ENCODE data around the gene CLSTN3.

CLSTN3 gene

DNA sequence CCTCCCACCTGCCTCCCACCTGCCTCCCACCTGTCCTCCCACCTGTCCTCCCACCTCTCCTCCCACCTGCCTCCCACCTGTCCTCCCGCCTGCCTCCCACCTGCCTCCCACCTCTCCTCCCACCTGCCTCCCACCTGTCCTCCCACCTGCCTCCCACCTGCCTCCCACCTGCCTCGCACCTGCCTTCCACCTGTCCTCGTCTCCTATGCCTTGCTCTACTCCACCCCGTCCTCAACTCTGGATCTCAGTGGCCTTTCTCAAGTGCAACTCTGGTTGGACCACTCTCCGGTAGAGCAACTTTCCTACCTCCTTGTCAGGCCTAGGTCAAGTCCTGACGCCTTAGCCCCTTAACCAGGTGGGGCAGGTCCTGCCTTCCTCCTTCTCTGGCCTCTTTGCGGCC is 30.0 kb downstream of the CLSTN3 start:
- no peak overlapping the region for H3K27ac ChIP-seq
- H3K27me3 ChIP-seq: peaks cover 0 to 19% of the 10 kb centered on the region in 2 donors
- no peak overlapping the region for H3K4me3 ChIP-seq
- DNase-seq: no peak
- H3K9me3 ChIP-seq: no peaks in the 10 kb centered on the region
- H3K4me1 ChIP-seq: peaks cover 0 to 10% (median 0%) of the 10 kb centered on the region in 4 donors
- TF ChIP-seq, protein P1, sequence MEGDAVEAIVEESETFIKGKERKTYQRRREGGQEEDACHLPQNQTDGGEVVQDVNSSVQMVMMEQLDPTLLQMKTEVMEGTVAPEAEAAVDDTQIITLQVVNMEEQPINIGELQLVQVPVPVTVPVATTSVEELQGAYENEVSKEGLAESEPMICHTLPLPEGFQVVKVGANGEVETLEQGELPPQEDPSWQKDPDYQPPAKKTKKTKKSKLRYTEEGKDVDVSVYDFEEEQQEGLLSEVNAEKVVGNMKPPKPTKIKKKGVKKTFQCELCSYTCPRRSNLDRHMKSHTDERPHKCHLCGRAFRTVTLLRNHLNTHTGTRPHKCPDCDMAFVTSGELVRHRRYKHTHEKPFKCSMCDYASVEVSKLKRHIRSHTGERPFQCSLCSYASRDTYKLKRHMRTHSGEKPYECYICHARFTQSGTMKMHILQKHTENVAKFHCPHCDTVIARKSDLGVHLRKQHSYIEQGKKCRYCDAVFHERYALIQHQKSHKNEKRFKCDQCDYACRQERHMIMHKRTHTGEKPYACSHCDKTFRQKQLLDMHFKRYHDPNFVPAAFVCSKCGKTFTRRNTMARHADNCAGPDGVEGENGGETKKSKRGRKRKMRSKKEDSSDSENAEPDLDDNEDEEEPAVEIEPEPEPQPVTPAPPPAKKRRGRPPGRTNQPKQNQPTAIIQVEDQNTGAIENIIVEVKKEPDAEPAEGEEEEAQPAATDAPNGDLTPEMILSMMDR (IDR thresholded peaks at IDR 0.05): no peak
- peaks cover 0 to 13% (median 6%) of the 10 kb centered on the region in 3 donors for H3K36me3 ChIP-seq
- intact Hi-C loops (cut with DNase I; ENCODE audit: low total_unique reads): no loop called here

DNA sequence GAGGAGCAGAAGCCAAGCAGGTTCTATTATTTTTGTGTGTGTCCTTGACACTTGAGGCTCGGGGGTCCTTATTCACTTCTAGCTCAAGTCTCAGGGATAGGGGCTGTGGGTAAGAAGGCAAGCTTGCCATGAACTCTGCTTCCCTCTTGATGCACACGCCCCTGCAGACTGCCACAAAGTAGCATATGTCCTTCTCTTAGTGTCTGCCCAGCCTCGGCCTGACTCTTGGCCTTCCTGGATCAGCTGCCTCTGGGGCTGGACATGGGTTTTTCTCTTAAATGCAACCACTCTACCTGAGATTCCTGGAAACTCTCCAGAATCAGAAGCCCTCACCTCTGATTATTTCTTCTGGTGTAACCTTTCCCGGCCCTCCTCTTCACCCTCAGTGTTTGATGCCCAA is 31.2 kb downstream of the CLSTN3 start:
- TF ChIP-seq, protein P1 (IDR thresholded peaks at IDR 0.05): no peak
- DNase-seq: no peak
- intact Hi-C loops (cut with DNase I; ENCODE audit: low total_unique reads): no loop called here
- no peak overlapping the region for H3K27ac ChIP-seq
- H3K4me1 ChIP-seq: peaks cover 0 to 3% (median 0%) of the 10 kb centered on the region in 4 donors
- peaks cover 0 to 13% (median 6%) of the 10 kb centered on the region in 3 donors for H3K36me3 ChIP-seq
- peaks cover 0 to 25% of the 10 kb centered on the region in 2 donors for H3K27me3 ChIP-seq
- no peak overlapping the region for H3K4me3 ChIP-seq
- no peaks in the 10 kb centered on the region for H3K9me3 ChIP-seq

DNA sequence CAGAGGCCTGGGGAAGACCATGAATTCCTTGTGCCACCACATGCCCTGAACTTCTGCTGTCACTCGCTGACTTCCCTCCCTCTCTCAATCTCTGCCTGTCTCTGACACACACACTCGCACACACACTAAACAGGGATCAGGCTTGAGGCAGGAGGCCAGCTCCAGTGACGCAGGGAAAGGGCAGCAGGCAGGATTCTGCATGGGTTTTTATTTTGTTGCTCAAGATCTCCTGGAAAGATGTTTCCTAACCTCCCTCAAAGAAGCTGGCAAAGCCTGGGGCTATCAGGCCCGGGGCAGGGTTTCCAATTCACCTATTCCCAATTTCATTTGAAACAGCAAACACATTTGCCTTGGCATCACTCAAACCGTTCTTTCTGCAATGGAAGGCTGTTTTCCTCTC is 31.6 kb downstream of the CLSTN3 start:
- TF ChIP-seq, protein P1 (IDR thresholded peaks at IDR 0.05): no peak
- Histone ChIP-seq H3K27ac (no peak overlapping the region), H3K27me3 (peaks cover 0 to 25% of the 10 kb centered on the region in 2 donors), H3K36me3 (peaks cover 0 to 12% (median 6%) of the 10 kb centered on the region in 3 donors), H3K4me3 (no peak overlapping the region), H3K4me1 (peaks cover 0 to 3% (median 0%) of the 10 kb centered on the region in 4 donors), H3K9me3 (no peaks in the 10 kb centered on the region)
- no peak for DNase-seq
- intact Hi-C loops (cut with DNase I; ENCODE audit: low total_unique reads): no loop called here

DNA sequence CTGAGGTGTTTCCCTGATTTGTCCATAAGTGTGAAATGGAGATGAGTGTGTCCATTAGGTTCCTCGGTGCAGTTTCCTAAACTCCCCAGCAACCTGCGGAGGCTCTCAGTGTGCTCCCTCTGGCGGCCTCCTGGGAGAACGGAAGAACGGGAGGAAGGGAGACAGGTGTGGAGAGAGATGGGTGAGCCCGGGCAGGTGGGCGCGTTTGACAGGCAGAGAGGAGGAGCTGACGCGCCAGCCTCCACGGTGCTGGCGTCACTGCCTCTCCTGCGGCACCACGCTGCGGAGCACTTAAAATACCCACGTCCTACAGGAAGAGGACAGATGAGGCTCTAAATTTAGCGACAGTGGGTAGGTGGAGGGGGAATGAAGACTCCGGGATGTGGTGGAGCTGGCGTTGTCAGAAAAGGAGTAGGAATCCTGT is 32.5 kb downstream of the CLSTN3 start:
- H3K27ac ChIP-seq: no peak overlapping the region
- no peak for DNase-seq
- intact Hi-C loops (cut with DNase I; ENCODE audit: low total_unique reads): no loop called here

DNA sequence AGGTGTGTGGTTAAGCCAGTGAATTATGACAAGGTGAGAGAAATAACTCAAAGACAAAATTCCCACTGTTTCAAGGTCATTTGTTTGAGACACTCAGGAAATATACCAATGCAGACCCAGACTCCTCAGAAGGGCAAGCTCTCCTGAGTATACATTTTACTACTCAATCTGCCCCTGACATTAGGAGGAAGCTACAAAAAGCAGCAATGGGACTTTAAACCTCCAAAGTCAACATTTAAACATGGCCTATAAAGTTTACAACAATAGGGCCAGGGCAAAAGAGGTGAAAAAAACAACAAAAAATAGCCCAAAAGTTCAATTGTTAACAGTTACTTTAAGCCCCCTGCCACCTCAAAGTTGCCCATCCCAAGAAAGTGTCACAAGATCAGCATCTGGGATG is 39.8 kb downstream of the CLSTN3 start:
- peaks cover 0 to 15% of the 10 kb centered on the region in 2 donors for H3K27me3 ChIP-seq
- H3K4me1 ChIP-seq: no peaks in the 10 kb centered on the region
- no peak overlapping the region for H3K27ac ChIP-seq
- DNase-seq: no peak
- H3K36me3 ChIP-seq: no peaks in the 10 kb centered on the region
- peaks cover 0 to 11% (median 0%) of the 10 kb centered on the region in 3 donors for H3K9me3 ChIP-seq
- H3K4me3 ChIP-seq: no peak overlapping the region
- TF ChIP-seq, protein P1 (IDR thresholded peaks at IDR 0.05): no peak
- intact Hi-C loops (cut with DNase I; ENCODE audit: low total_unique reads): no loop called here

More for the DNA sequence above, 32.5 kb downstream of the CLSTN3 start:
- TF ChIP-seq, protein P1 (IDR thresholded peaks at IDR 0.05): peak; percentile 26 to 30
- peaks cover 0 to 8% (median 2%) of the 10 kb centered on the region in 3 donors for H3K36me3 ChIP-seq
- H3K27me3 ChIP-seq: peaks cover 0 to 25% of the 10 kb centered on the region in 2 donors
- no peaks in the 10 kb centered on the region for H3K9me3 ChIP-seq
- no peak overlapping the region for H3K4me3 ChIP-seq
- H3K4me1 ChIP-seq: peaks cover 0 to 3% (median 0%) of the 10 kb centered on the region in 4 donors

DNA sequence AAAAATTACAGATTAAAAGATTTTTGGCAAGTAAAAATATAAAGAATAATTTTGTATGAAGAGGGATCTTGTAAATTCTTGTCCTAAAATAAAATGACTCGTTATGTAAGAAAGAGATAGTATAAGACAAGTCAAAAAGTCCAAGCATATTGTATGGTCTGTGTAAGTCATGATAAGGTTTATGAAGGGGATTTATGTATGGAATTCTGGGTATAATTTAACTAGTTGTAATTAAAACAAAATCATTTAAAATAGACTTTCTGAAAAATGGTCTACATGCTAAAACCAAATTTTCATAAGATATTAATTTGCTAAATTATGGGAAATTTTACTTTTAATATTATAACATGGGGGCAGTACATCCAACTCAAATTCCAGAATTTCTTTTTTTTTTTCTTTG is 41.7 kb downstream of the CLSTN3 start:
- Histone ChIP-seq H3K9me3 (peaks cover 0 to 11% (median 0%) of the 10 kb centered on the region in 3 donors), H3K27me3 (peaks cover 0 to 9% of the 10 kb centered on the region in 2 donors), H3K27ac (no peak overlapping the region), H3K36me3 (no peaks in the 10 kb centered on the region), H3K4me1 (no peaks in the 10 kb centered on the region), H3K4me3 (no peak overlapping the region)
- TF ChIP-seq, protein P1 (IDR thresholded peaks at IDR 0.05): no peak
- DNase-seq: no peak
- intact Hi-C loops (cut with DNase I; ENCODE audit: low total_unique reads): no loop called here

All from tibial artery (tissue), 4 donors.